KMS-11 (cell line): ENCODE data around the gene GRM5.
"Not testable (repeated sequence)": the region's sequence is repeated elsewhere in the genome, so short reads cannot be mapped to it uniquely, and the experiment has no call there.

ENCODE experiments used
- H2AFZ ChIP-seq: fragments of 200-600 bp; sonication (generic); 2 replicates; pipeline ENCODE4 v1.6.1; 2016; ENCODE audit warnings: antibody characterized with exemption, mixed run types, low read depth
- H3K27ac ChIP-seq: fragments of 200-600 bp; sonication (generic); 2 replicates; pipeline ENCODE4 v1.6.1; 2016; ENCODE audit warnings: mild to moderate bottlenecking, mixed run types
- H3K27me3 ChIP-seq: fragments of 200-600 bp; sonication (generic); 2 replicates; pipeline ENCODE4 v1.6.1; 2017; ENCODE audit warnings: mild to moderate bottlenecking, low read depth, mixed run types, moderate library complexity; ENCODE audit not compliant: insufficient read depth
- H3K36me3 ChIP-seq: fragments of 200-600 bp; sonication (generic); 2 replicates; pipeline ENCODE4 v1.6.1; 2017; ENCODE audit warnings: mild to moderate bottlenecking, mixed run types; ENCODE audit not compliant: insufficient read depth
- H3K4me1 ChIP-seq: fragments of 200-600 bp; sonication (generic); 2 replicates; pipeline ENCODE4 v1.6.1; 2016; ENCODE audit warnings: mild to moderate bottlenecking, low read depth, mixed run types; ENCODE audit not compliant: poor library complexity, severe bottlenecking
- H3K4me2 ChIP-seq: fragments of 200-600 bp; sonication (generic); 2 replicates; pipeline ENCODE4 v1.7.0; 2016; ENCODE audit warnings: mild to moderate bottlenecking, mixed run types
- H3K4me3 ChIP-seq: fragments of 200-600 bp; sonication (generic); IDR thresholded peaks from 2 replicates; pipeline ENCODE4 v1.6.1; 2017; ENCODE audit warnings: low read depth, low read length, mixed read lengths; ENCODE audit not compliant: insufficient read depth
- H3K79me2 ChIP-seq: fragments of 200-600 bp; sonication (generic); 2 replicates; pipeline ENCODE4 v1.6.1; 2016; ENCODE audit warnings: low read depth, mixed run types; ENCODE audit not compliant: insufficient read depth
- H3K9ac ChIP-seq: fragments of 200-600 bp; sonication (generic); 2 replicates; pipeline ENCODE4 v1.6.1; 2016; ENCODE audit warnings: mild to moderate bottlenecking, mixed run types
- H4K20me1 ChIP-seq: fragments of 200-600 bp; sonication (generic); 2 replicates; pipeline ENCODE4 v1.6.1; 2016; ENCODE audit warnings: mild to moderate bottlenecking, mixed run types; ENCODE audit not compliant: insufficient read depth
- TF ChIP-seq, protein P1 (sequence below): fragments of 200-600 bp; sonication (generic); conservative IDR thresholded peaks from 2 replicates; pipeline ENCODE4 v1.6.1; 2017; ENCODE audit warnings: low read depth, mild to moderate bottlenecking, antibody characterized with exemption, low read length, moderate library complexity, mixed read lengths

Gene GRM5

GRCh38 chr11:88979641-88980040 is 86.1 kb downstream of the GRM5 start:
- Histone ChIP-seq H3K36me3 (no peaks in the 10 kb centered on the region), H3K4me3 (no peak overlapping the region)

DNA sequence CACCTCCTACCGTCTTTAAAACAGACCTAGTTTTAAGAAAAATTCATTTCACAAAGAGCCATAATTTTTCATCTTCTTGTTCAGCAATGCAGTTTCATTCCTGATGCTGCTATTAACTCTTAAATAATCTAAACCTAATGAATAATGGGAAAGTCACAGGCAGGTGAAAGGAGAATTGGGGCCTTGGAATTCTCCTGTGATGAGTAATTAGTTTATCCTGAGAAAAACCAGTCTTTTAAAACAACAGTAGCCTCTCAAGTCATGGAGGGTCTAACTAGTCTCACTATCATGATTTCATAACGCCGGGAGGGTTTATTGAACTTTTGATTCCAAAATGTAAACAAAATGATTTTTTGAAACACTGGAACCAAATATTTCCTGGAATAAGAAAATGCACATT is 86.8 kb downstream of the GRM5 start:
- not testable (repeated sequence) for H3K79me2 ChIP-seq

More at GRCh38 chr11:88979641-88980040, 86.1 kb downstream of the GRM5 start:
- Histone ChIP-seq H3K27me3 (no peaks in the 10 kb centered on the region), H3K9ac (no peak overlapping the region), H3K27ac (no peak overlapping the region), H2AFZ (no peak overlapping the region), H3K79me2 (no peaks in the 10 kb centered on the region), H4K20me1 (no peaks in the 10 kb centered on the region), H3K4me1 (no peaks in the 10 kb centered on the region), H3K4me2 (no peak overlapping the region)
- TF ChIP-seq, protein P1, sequence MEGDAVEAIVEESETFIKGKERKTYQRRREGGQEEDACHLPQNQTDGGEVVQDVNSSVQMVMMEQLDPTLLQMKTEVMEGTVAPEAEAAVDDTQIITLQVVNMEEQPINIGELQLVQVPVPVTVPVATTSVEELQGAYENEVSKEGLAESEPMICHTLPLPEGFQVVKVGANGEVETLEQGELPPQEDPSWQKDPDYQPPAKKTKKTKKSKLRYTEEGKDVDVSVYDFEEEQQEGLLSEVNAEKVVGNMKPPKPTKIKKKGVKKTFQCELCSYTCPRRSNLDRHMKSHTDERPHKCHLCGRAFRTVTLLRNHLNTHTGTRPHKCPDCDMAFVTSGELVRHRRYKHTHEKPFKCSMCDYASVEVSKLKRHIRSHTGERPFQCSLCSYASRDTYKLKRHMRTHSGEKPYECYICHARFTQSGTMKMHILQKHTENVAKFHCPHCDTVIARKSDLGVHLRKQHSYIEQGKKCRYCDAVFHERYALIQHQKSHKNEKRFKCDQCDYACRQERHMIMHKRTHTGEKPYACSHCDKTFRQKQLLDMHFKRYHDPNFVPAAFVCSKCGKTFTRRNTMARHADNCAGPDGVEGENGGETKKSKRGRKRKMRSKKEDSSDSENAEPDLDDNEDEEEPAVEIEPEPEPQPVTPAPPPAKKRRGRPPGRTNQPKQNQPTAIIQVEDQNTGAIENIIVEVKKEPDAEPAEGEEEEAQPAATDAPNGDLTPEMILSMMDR = no peak

DNA sequence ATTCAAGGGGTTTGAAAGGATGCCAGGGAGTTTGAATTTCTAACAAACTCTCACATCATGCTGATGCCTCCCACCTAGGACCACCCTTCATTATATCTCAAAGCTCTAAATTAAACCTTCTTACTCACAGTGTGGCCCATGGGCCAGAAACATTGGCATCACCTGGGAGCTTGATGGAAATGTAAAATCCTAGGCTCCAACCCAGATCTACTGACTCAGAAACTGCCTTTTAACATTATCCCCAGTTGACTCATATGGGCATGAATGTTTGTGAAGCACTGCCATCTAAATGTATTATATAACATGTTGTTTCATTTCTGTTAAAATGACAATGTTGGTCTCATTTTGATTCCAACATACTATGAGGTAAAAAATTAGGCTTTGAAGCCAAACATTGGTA is 90.3 kb downstream of the GRM5 start:
- not testable (repeated sequence) for H3K79me2 ChIP-seq, H4K20me1 ChIP-seq, H3K9ac ChIP-seq, H3K36me3 ChIP-seq, H3K4me3 ChIP-seq, H3K27me3 ChIP-seq, H2AFZ ChIP-seq, H3K4me1 ChIP-seq, H3K27ac ChIP-seq, H3K4me2 ChIP-seq

More for the DNA sequence above, 86.8 kb downstream of the GRM5 start:
- not testable (repeated sequence) for H3K4me1 ChIP-seq, H3K4me2 ChIP-seq, H2AFZ ChIP-seq, H3K4me3 ChIP-seq, H4K20me1 ChIP-seq, H3K27me3 ChIP-seq, H3K36me3 ChIP-seq, H3K9ac ChIP-seq, H3K27ac ChIP-seq

GRCh38 chr11:88972210-88972609 is 93.6 kb downstream of the GRM5 start:
- Histone ChIP-seq H2AFZ (no peak overlapping the region), H3K36me3 (no peaks in the 10 kb centered on the region), H4K20me1 (no peaks in the 10 kb centered on the region), H3K9ac (no peak overlapping the region), H3K79me2 (no peaks in the 10 kb centered on the region), H3K4me3 (no peak overlapping the region), H3K4me1 (no peaks in the 10 kb centered on the region), H3K27me3 (no peaks in the 10 kb centered on the region), H3K4me2 (no peak overlapping the region), H3K27ac (no peak overlapping the region)
- TF ChIP-seq, protein P1 = no peak

DNA sequence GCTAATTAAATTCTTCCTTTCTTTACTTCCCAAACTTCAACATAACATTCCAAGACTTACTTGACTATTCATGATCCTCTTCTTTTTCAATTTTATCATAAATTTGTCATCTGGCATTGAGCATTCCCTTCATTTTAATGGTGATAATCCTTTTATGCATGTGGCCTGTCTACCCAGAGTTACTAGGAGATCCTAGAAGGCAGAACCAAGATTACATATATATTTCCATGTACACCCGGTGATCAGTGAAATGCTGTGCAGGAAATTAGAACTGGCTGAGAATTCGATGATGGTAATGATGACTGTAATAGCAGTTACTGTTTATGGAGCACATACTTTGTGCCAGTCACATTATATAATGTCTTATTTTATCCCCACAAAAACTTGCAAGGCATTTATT is 104.2 kb downstream of the GRM5 start:
- H2AFZ ChIP-seq, H4K20me1 ChIP-seq, H3K27ac ChIP-seq, H3K27me3 ChIP-seq, H3K79me2 ChIP-seq, H3K4me3 ChIP-seq, H3K4me1 ChIP-seq, H3K4me2 ChIP-seq, H3K9ac ChIP-seq, H3K36me3 ChIP-seq: not testable (repeated sequence)

GRCh38 chr11:88959857-88960256 is 105.9 kb downstream of the GRM5 start:
- not testable (repeated sequence) for H3K9ac ChIP-seq, H3K79me2 ChIP-seq, H3K4me3 ChIP-seq, H3K4me1 ChIP-seq, H3K27ac ChIP-seq, H3K4me2 ChIP-seq, H3K36me3 ChIP-seq, H4K20me1 ChIP-seq, H2AFZ ChIP-seq, H3K27me3 ChIP-seq
